ENCODE measurements around the gene RGS6.

Gene RGS6

GRCh38 chr14:72492196-72492595 is 560.0 kb downstream of the RGS6 start:
- no peaks in the 10 kb centered on the region for H3K4me1 ChIP-seq
- no peak overlapping the region for H3K27ac ChIP-seq
- H3K4me3 ChIP-seq: no peak overlapping the region
- no peaks in the 10 kb centered on the region for H3K9me3 ChIP-seq
- no peak for DNase-seq
- TF ChIP-seq CTCF (IDR thresholded peaks at IDR 0.05): no peak
- H3K36me3 ChIP-seq: peaks cover 0 to 12% (median 0%) of the 10 kb centered on the region in 3 donors
- no peaks in the 10 kb centered on the region for H3K27me3 ChIP-seq
- intact Hi-C loops (cut with DNase I; ENCODE audit: low total_unique reads): no loop called here

- no peak overlapping the region for H3K27ac ChIP-seq
- no peak overlapping the region for H3K4me3 ChIP-seq
- peak in 1 of 2 donors; percentile 59 for DNase-seq
- H3K4me1 ChIP-seq: peaks cover 0 to 6% (median 4%) of the 10 kb centered on the region in 4 donors
- no peak for TF ChIP-seq CTCF (IDR thresholded peaks at IDR 0.05)
- intact Hi-C loops (cut with DNase I; ENCODE audit: low total_unique reads): no loop called here
- H3K9me3 ChIP-seq: no peaks in the 10 kb centered on the region
- H3K27me3 ChIP-seq: no peaks in the 10 kb centered on the region
- H3K36me3 ChIP-seq: no peaks in the 10 kb centered on the region
Measured at GRCh38 chr14:72495668-72496067, 563.4 kb downstream of the RGS6 start.

- TF ChIP-seq CTCF (IDR thresholded peaks at IDR 0.05): no peak
- Histone ChIP-seq H3K4me1 (peaks cover 0 to 9% (median 5%) of the 10 kb centered on the region in 4 donors), H3K27me3 (no peaks in the 10 kb centered on the region), H3K4me3 (no peak overlapping the region), H3K27ac (no peak overlapping the region), H3K9me3 (no peaks in the 10 kb centered on the region), H3K36me3 (no peaks in the 10 kb centered on the region)
- intact Hi-C loops (cut with DNase I; ENCODE audit: low total_unique reads): no loop called here
- DNase-seq: no peak
Measured at GRCh38 chr14:72498646-72499045, 566.4 kb downstream of the RGS6 start.

- H3K36me3 ChIP-seq: no peaks in the 10 kb centered on the region
- H3K9me3 ChIP-seq: no peaks in the 10 kb centered on the region
- peaks cover 0 to 9% (median 5%) of the 10 kb centered on the region in 4 donors for H3K4me1 ChIP-seq
- TF ChIP-seq CTCF (IDR thresholded peaks at IDR 0.05): no peak
- H3K27ac ChIP-seq: no peak overlapping the region
- intact Hi-C loops (cut with DNase I; ENCODE audit: low total_unique reads): no loop called here
- no peaks in the 10 kb centered on the region for H3K27me3 ChIP-seq
- DNase-seq: no peak
- H3K4me3 ChIP-seq: no peak overlapping the region
Measured at GRCh38 chr14:72499746-72500145, 567.5 kb downstream of the RGS6 start.

GRCh38 chr14:72500234-72500838 is 568.1 kb downstream of the RGS6 start:
- no peak overlapping the region for H3K4me3 ChIP-seq
- H3K36me3 ChIP-seq: no peaks in the 10 kb centered on the region
- peak overlapping the region in 1 of 2 donors; percentile 8 for H3K27ac ChIP-seq
- DNase-seq: no peak
- H3K27me3 ChIP-seq: no peaks in the 10 kb centered on the region
- TF ChIP-seq CTCF (IDR thresholded peaks at IDR 0.05): no peak
- intact Hi-C loops (cut with DNase I; ENCODE audit: low total_unique reads): no loop called here
- H3K4me1 ChIP-seq: peaks cover 0 to 9% (median 5%) of the 10 kb centered on the region in 4 donors
- H3K9me3 ChIP-seq: no peaks in the 10 kb centered on the region

- TF ChIP-seq CTCF (IDR thresholded peaks at IDR 0.05): no peak
- intact Hi-C loops (cut with DNase I; ENCODE audit: low total_unique reads): no loop called here
- Histone ChIP-seq H3K9me3 (no peaks in the 10 kb centered on the region), H3K4me3 (no peak overlapping the region), H3K27me3 (no peaks in the 10 kb centered on the region), H3K36me3 (no peaks in the 10 kb centered on the region), H3K27ac (no peak overlapping the region), H3K4me1 (peaks cover 0 to 9% (median 5%) of the 10 kb centered on the region in 4 donors)
- DNase-seq: no peak
Measured at GRCh38 chr14:72501439-72501838, 569.2 kb downstream of the RGS6 start.
